ENCODE measurements around the gene SLC25A41. TPM values are rescaled to one million over a fixed set of nuclear protein-coding genes. Genes with fewer than 3 reads are reported as not detected.
A peak's percentile ranks its signal among the peaks of the same experiment; 100 is the strongest.

The SLC25A41 gene
- total RNA-seq, 4 donors from 2014 or later: 0.52 TPM; not detected in 3

GRCh38 chr19:6384381-6384780, 49.2 kb downstream of the SLC25A41 start:
- Histone ChIP-seq H3K9me3 (no peaks in the 10 kb centered on the region), H3K27ac (no peak overlapping the region), H3K27me3 (no peaks in the 10 kb centered on the region), H3K4me1 (no peaks in the 10 kb centered on the region), H3K36me3 (no peaks in the 10 kb centered on the region), H3K4me3 (no peak overlapping the region)
- intact Hi-C loops (cut with DNase I; ENCODE audit: low total_unique reads): no loop called here
- no peak for DNase-seq
- no peak for TF ChIP-seq POLR2A (IDR thresholded peaks at IDR 0.05)
- TF ChIP-seq, protein P1, sequence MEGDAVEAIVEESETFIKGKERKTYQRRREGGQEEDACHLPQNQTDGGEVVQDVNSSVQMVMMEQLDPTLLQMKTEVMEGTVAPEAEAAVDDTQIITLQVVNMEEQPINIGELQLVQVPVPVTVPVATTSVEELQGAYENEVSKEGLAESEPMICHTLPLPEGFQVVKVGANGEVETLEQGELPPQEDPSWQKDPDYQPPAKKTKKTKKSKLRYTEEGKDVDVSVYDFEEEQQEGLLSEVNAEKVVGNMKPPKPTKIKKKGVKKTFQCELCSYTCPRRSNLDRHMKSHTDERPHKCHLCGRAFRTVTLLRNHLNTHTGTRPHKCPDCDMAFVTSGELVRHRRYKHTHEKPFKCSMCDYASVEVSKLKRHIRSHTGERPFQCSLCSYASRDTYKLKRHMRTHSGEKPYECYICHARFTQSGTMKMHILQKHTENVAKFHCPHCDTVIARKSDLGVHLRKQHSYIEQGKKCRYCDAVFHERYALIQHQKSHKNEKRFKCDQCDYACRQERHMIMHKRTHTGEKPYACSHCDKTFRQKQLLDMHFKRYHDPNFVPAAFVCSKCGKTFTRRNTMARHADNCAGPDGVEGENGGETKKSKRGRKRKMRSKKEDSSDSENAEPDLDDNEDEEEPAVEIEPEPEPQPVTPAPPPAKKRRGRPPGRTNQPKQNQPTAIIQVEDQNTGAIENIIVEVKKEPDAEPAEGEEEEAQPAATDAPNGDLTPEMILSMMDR (IDR thresholded peaks at IDR 0.05): no peak

DNA sequence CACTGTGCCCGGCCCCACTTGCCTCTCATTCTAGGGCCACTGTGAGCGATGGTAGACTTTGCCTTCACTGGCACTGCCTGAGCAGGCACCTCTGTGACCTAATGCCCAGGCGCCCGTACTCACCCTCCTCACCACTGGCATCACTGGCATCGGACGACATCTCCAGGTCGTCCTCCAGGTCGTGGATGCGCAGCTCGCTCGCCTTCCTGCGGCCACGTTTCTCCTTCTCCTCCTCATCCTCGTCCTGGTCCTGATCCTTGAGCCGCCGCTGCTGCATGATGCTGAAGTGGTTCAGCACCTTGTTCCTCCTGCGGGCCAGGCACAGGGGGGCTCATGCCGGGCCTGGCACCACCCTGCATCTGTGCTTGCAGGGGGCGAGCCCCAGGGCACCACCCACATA, 50.4 kb downstream of the SLC25A41 start:
- no peaks in the 10 kb centered on the region for H3K36me3 ChIP-seq
- no peaks in the 10 kb centered on the region for H3K4me1 ChIP-seq
- H3K9me3 ChIP-seq: no peaks in the 10 kb centered on the region
- H3K4me3 ChIP-seq: no peak overlapping the region
- TF ChIP-seq, protein P1 (IDR thresholded peaks at IDR 0.05): no peak
- no peak for TF ChIP-seq POLR2A (IDR thresholded peaks at IDR 0.05)
- DNase-seq: no peak
- intact Hi-C loops (cut with DNase I; ENCODE audit: low total_unique reads): no loop called here
- no peaks in the 10 kb centered on the region for H3K27me3 ChIP-seq
- no peak overlapping the region for H3K27ac ChIP-seq

- intact Hi-C loops (cut with DNase I; ENCODE audit: low total_unique reads): no loop called here
- no peak for DNase-seq
- Histone ChIP-seq H3K27ac (no peak overlapping the region), H3K36me3 (no peaks in the 10 kb centered on the region), H3K4me3 (no peak overlapping the region), H3K4me1 (no peaks in the 10 kb centered on the region), H3K9me3 (no peaks in the 10 kb centered on the region), H3K27me3 (no peaks in the 10 kb centered on the region)
- no peak for TF ChIP-seq POLR2A (IDR thresholded peaks at IDR 0.05)
- TF ChIP-seq, protein P1 (IDR thresholded peaks at IDR 0.05): no peak
Measured at GRCh38 chr19:6381030-6381750, 52.4 kb downstream of the SLC25A41 start.

GRCh38 chr19:6379744-6380143, 53.8 kb downstream of the SLC25A41 start:
- TF ChIP-seq, protein P1 (IDR thresholded peaks at IDR 0.05): no peak
- no peak for TF ChIP-seq POLR2A (IDR thresholded peaks at IDR 0.05)

GRCh38 chr19:6378486-6378885, 55.1 kb downstream of the SLC25A41 start:
- H3K36me3 ChIP-seq: no peaks in the 10 kb centered on the region
- TF ChIP-seq, protein P1 (IDR thresholded peaks at IDR 0.05): no peak
- TF ChIP-seq POLR2A (IDR thresholded peaks at IDR 0.05): no peak
- no peak for DNase-seq
- peaks cover 0 to 9% of the 10 kb centered on the region in 2 donors for H3K4me1 ChIP-seq
- intact Hi-C loops (cut with DNase I; ENCODE audit: low total_unique reads): no loop called here
- H3K4me3 ChIP-seq: no peak overlapping the region
- no peaks in the 10 kb centered on the region for H3K27me3 ChIP-seq
- no peaks in the 10 kb centered on the region for H3K9me3 ChIP-seq
- peak overlapping the region in 1 of 2 donors; percentile 22 for H3K27ac ChIP-seq

More at GRCh38 chr19:6379744-6380143, 53.8 kb downstream of the SLC25A41 start:
- Histone ChIP-seq H3K4me3 (no peak overlapping the region), H3K27me3 (no peaks in the 10 kb centered on the region), H3K27ac (no peak overlapping the region), H3K9me3 (no peaks in the 10 kb centered on the region), H3K4me1 (no peaks in the 10 kb centered on the region), H3K36me3 (no peaks in the 10 kb centered on the region)
- intact Hi-C loops (cut with DNase I; ENCODE audit: low total_unique reads): no loop called here
- no peak for DNase-seq
